Chondrocyte (in vitro differentiated cells): ENCODE data around the gene GSPT1. TPM values are rescaled to one million over a fixed set of nuclear protein-coding genes. Genes with fewer than 3 reads are reported as not detected.

ENCODE experiments used
- DNase-seq: peaks from one replicate; pipeline ENCODE4 v3.0.0; 2021; ENCODE audit warnings: mixed read lengths, low spot score
- H3K27ac Mint-ChIP-seq: one replicate; pipeline ENCODE4 v1.8.0; 2021; ENCODE audit warnings: mild to moderate bottlenecking, moderate library complexity, mixed read lengths; ENCODE audit not compliant: unreplicated experiment
- H3K27me3 Mint-ChIP-seq: 2 replicates; pipeline ENCODE4 v1.8.0; 2021; ENCODE audit warnings: low read depth, mixed read lengths
- H3K36me3 Mint-ChIP-seq: 2 replicates; pipeline ENCODE4 v1.8.0; 2021; ENCODE audit warnings: low read depth, mixed read lengths
- H3K4me1 Mint-ChIP-seq: 2 replicates; pipeline ENCODE4 v1.8.0; 2021; ENCODE audit warnings: low read depth, mild to moderate bottlenecking, mixed read lengths
- H3K4me3 Mint-ChIP-seq: one replicate; pipeline ENCODE4 v1.8.0; 2021; ENCODE audit warnings: mild to moderate bottlenecking, moderate library complexity, mixed read lengths; ENCODE audit not compliant: unreplicated experiment
- H3K9me3 Mint-ChIP-seq: 2 replicates; pipeline ENCODE4 v1.8.0; 2021; ENCODE audit warnings: low read depth, mixed read lengths
- CTCF ChIP-seq: fragments of 200-600 bp; sonication (generic); IDR thresholded peaks from 2 replicates; pipeline ENCODE4 v1.5.0; 2021; ENCODE audit warnings: antibody characterized with exemption, mild to moderate bottlenecking, moderate library complexity
- total RNA-seq: library from RNA; stranded (reverse); gene quantifications from 3 replicates; pipeline ENCODE4 v1.2.1, GENCODE V29; 2021

The GSPT1 gene
- total RNA-seq, 1 donor from 2014 or later: 103 TPM

GRCh38 chr16:11915114-11915643 lies 577 bp downstream of the GSPT1 start:
- no peaks in the 10 kb centered on the region for H3K36me3 Mint-ChIP-seq
- H3K4me1 Mint-ChIP-seq: peaks cover 41% of the 10 kb centered on the region
- no peaks in the 10 kb centered on the region for H3K27me3 Mint-ChIP-seq
- peak overlapping the region; percentile 84 for H3K27ac Mint-ChIP-seq
- peak; percentile 41 for TF ChIP-seq CTCF
- no peaks in the 10 kb centered on the region for H3K9me3 Mint-ChIP-seq
- H3K4me3 Mint-ChIP-seq: peak overlapping the region; percentile 92
- no peak for DNase-seq

GRCh38 chr16:11914210-11915113 lies 1.3 kb downstream of the GSPT1 start:
- H3K27ac Mint-ChIP-seq: peak overlapping the region; percentile 84
- H3K27me3 Mint-ChIP-seq: no peaks in the 10 kb centered on the region
- no peak for DNase-seq
- H3K4me3 Mint-ChIP-seq: peak overlapping the region; percentile 92
- TF ChIP-seq CTCF: no peak
- H3K4me1 Mint-ChIP-seq: peaks cover 48% of the 10 kb centered on the region
- no peaks in the 10 kb centered on the region for H3K9me3 Mint-ChIP-seq
- H3K36me3 Mint-ChIP-seq: no peaks in the 10 kb centered on the region

DNA sequence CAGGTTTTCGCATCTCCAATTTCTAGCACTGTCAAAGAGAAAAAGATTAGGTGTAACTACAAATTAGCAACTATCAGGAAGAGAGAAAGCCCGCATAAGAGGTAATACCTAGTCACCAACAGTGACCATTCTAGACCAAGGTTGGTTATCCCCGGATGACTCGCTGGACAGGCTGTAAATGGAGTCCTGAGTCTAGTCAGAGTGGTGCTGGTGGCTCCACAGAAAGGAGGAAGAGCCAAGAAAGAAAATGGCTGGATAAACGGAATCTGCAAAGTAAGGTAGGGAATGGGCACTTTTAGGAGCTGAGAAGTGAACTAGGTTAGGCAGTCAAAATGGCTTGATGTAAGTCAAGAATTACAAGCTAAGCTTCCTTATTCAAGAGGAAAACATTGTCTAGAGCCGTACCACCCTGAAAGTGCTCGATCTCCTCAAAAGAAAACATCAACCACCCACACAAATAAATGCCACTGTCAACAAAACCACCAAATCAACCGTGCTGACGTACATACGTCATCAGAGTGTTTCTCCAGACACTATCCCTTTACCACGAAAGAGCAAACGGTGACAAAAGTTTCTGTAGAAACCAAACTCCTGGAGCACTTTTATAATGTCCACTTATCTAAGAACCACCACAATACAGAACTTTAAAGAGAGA lies 2.2 kb downstream of the GSPT1 start:
- Mint-ChIP-seq H3K4me1 (peaks cover 54% of the 10 kb centered on the region), H3K27ac (peak overlapping the region; percentile 84)

GRCh38 chr16:11909653-11910545 lies 5.9 kb downstream of the GSPT1 start:
- Mint-ChIP-seq H3K27me3 (no peaks in the 10 kb centered on the region), H3K36me3 (no peaks in the 10 kb centered on the region), H3K9me3 (no peaks in the 10 kb centered on the region), H3K4me3 (no peak overlapping the region), H3K4me1 (peaks cover 55% of the 10 kb centered on the region), H3K27ac (peak overlapping the region; percentile 18)
- no peak for TF ChIP-seq CTCF
- no peak for DNase-seq

More for the DNA sequence above, 2.2 kb downstream of the GSPT1 start:
- H3K27me3 Mint-ChIP-seq: no peaks in the 10 kb centered on the region
- H3K9me3 Mint-ChIP-seq: no peaks in the 10 kb centered on the region
- TF ChIP-seq CTCF: no peak
- H3K36me3 Mint-ChIP-seq: no peaks in the 10 kb centered on the region
- peak overlapping the region; percentile 92 for H3K4me3 Mint-ChIP-seq
- DNase-seq: no peak
